RWPE2 (cell line): ENCODE measurements around the gene TRPC4AP.

ENCODE experiments used
- ATAC-seq: fragments of 200-7000 bp; cut with Tn5 transposase; 3 replicates; pipeline ENCODE4 v1.9.1; 2021; ENCODE audit warnings: low read depth
- DNase-seq: peaks from one replicate; pipeline ENCODE4 v3.0.0-alpha.2; 2020; ENCODE audit warnings: low spot score
- H3K27ac ChIP-seq: fragments of 450-650 bp; 2 replicates; pipeline ENCODE4 v1.5.1; 2017; ENCODE audit warnings: mild to moderate bottlenecking; ENCODE audit not compliant: poor library complexity, severe bottlenecking
- H3K27me3 ChIP-seq: fragments of 250-450 bp; sonication (Bioruptor Pico); 2 replicates; pipeline ENCODE4 v1.5.1; 2021; ENCODE audit warnings: mild to moderate bottlenecking, moderate library complexity; ENCODE audit not compliant: insufficient read depth, poor library complexity, severe bottlenecking
- H3K36me3 ChIP-seq: fragments of 250-450 bp; sonication (Bioruptor Pico); 2 replicates; pipeline ENCODE4 v1.5.1; 2020; ENCODE audit warnings: low read depth, mild to moderate bottlenecking, moderate library complexity
- H3K4me1 ChIP-seq: fragments of 250-450 bp; sonication (Bioruptor Pico); 2 replicates; pipeline ENCODE4 v1.5.1; 2021; ENCODE audit warnings: mild to moderate bottlenecking, moderate library complexity; ENCODE audit not compliant: insufficient read depth, poor library complexity, severe bottlenecking
- H3K4me3 ChIP-seq: fragments of 250-450 bp; sonication (Bioruptor Pico); 2 replicates; pipeline ENCODE4 v1.5.1; 2021; ENCODE audit warnings: mild to moderate bottlenecking, moderate library complexity; ENCODE audit not compliant: severe bottlenecking
- H3K9me3 ChIP-seq: fragments of 250-450 bp; sonication (Bioruptor Pico); 2 replicates; pipeline ENCODE4 v1.5.1; 2021; ENCODE audit warnings: mild to moderate bottlenecking, moderate library complexity; ENCODE audit not compliant: severe bottlenecking
- TF ChIP-seq, protein P1 (sequence below): fragments of 450-650 bp; IDR thresholded peaks from one replicate; pipeline ENCODE4 v1.5.1; 2017; ENCODE audit warnings: mild to moderate bottlenecking, moderate library complexity; ENCODE audit not compliant: poor library complexity, severe bottlenecking

Gene TRPC4AP

DNA sequence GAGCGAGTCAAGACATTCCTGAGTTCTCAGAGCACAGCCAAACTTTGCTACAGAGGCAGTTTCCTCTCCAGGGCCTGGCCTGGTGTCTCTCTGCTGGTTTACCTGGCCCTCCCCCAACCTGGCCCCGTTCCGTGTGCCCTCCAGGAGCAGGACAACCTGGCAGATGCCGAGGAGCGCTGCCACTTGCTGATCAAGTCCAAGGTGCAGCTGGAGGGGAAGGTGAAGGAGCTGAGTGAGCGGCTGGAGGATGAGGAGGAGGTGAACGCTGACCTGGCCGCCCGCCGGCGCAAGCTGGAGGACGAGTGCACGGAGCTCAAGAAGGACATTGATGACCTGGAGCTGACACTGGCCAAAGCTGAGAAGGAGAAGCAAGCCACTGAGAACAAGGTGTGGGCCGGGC, 97.4 kb downstream of the TRPC4AP start:
- H3K4me3 ChIP-seq, result no peak overlapping the region
- ATAC-seq (no peak), DNase-seq (no peak)
- no peak overlapping the region for H3K27ac ChIP-seq
- no peaks in the 10 kb centered on the region for H3K4me1 ChIP-seq
- no peaks in the 10 kb centered on the region for H3K27me3 ChIP-seq
- TF ChIP-seq, protein P1, sequence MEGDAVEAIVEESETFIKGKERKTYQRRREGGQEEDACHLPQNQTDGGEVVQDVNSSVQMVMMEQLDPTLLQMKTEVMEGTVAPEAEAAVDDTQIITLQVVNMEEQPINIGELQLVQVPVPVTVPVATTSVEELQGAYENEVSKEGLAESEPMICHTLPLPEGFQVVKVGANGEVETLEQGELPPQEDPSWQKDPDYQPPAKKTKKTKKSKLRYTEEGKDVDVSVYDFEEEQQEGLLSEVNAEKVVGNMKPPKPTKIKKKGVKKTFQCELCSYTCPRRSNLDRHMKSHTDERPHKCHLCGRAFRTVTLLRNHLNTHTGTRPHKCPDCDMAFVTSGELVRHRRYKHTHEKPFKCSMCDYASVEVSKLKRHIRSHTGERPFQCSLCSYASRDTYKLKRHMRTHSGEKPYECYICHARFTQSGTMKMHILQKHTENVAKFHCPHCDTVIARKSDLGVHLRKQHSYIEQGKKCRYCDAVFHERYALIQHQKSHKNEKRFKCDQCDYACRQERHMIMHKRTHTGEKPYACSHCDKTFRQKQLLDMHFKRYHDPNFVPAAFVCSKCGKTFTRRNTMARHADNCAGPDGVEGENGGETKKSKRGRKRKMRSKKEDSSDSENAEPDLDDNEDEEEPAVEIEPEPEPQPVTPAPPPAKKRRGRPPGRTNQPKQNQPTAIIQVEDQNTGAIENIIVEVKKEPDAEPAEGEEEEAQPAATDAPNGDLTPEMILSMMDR, result no peak
- peaks cover 15% of the 10 kb centered on the region; the same call in 1 of the 2 replicates for H3K36me3 ChIP-seq
- H3K9me3 ChIP-seq, result no peaks in the 10 kb centered on the region

DNA sequence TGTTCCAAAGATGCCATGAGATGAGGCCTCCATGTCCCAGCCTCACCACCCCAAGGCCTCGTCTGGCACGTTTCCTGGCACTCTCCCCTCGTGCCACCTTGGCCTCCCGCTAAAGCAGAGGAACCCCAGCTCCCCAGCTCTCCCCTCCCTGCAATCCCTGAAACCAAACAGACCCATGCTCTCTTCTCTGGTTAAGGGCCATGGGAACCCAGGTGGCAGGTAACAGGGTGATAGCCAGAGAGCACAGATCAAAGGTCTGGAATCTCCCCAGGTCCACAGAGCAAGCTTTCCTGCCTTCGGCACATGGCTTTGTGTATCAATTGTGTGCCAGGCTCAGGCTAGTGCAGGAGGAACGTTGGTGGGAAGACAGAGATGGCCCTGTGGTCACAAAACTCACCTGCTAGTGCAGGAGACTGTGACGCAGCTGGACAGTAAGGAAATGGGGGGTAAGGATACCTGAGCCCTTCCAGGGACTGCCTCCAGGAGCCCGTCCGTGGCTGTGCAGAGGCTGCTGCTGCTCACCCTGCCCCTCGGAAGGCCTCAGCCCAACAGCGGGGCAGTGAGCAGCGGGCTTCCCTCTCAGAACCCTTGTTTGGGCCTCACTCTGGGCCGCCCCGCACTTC, 98.0 kb downstream of the TRPC4AP start:
- 0 out of 3 replicates have a peak, but pooled peaks have one; percentile 1 for ATAC-seq

GRCh38 chr20:34993941-34994508, 98.6 kb downstream of the TRPC4AP start:
- 0 out of 2 replicates have a peak, but pooled peaks cover 9% of the 10 kb centered on the region for H3K36me3 ChIP-seq

More for the DNA sequence above, 98.0 kb downstream of the TRPC4AP start:
- TF ChIP-seq, protein P1, result no peak
- no peak overlapping the region for H3K4me3 ChIP-seq
- peaks cover 9% of the 10 kb centered on the region; the same call in 1 of the 2 replicates for H3K36me3 ChIP-seq
- DNase-seq, result no peak
- H3K27me3 ChIP-seq, result no peaks in the 10 kb centered on the region
- no peaks in the 10 kb centered on the region for H3K9me3 ChIP-seq
- no peak overlapping the region for H3K27ac ChIP-seq
- no peaks in the 10 kb centered on the region for H3K4me1 ChIP-seq

GRCh38 chr20:34992751-34993417, 99.7 kb downstream of the TRPC4AP start:
- Histone ChIP-seq H3K27me3 (no peaks in the 10 kb centered on the region), H3K9me3 (no peaks in the 10 kb centered on the region), H3K4me1 (no peaks in the 10 kb centered on the region), H3K36me3 (0 out of 2 replicates have a peak, but pooled peaks cover 4% of the 10 kb centered on the region), H3K27ac (no peak overlapping the region), H3K4me3 (no peak overlapping the region)
- ATAC-seq (no peak), DNase-seq (no peak)
- TF ChIP-seq, protein P1, result no peak

More at GRCh38 chr20:34993941-34994508, 98.6 kb downstream of the TRPC4AP start:
- Histone ChIP-seq H3K27ac (no peak overlapping the region), H3K27me3 (no peaks in the 10 kb centered on the region), H3K4me1 (no peaks in the 10 kb centered on the region), H3K9me3 (no peaks in the 10 kb centered on the region), H3K4me3 (no peak overlapping the region)
- TF ChIP-seq, protein P1, result no peak
- DNase-seq (no peak), ATAC-seq (no peak)
